ENCODE data around the gene KLF7.

- TF ChIP-seq CTCF (IDR thresholded peaks at IDR 0.05) (no peak), POLR2A (IDR thresholded peaks at IDR 0.05) (no peak)
Measured at GRCh38 chr2:207164006-207164831, 1.5 kb downstream of the KLF7 start.
